ENCODE data around the gene ITIH1.

- TF ChIP-seq CTCF (IDR thresholded peaks at IDR 0.05; ENCODE audit: insufficient read depth, low read depth, low read length) = no peak
- no peak for TF ChIP-seq EZH2 (IDR thresholded peaks at IDR 0.05; ENCODE audit: insufficient read depth, low read length)
Measured at GRCh38 chr3:52784931-52785590, 7.7 kb downstream of the ITIH1 start.

Measured in astrocyte (in vitro differentiated cells and primary cell).